ENCODE measurements around the gene MFSD6.
A peak's percentile ranks its signal among the peaks of the same experiment; 100 is the strongest.

Gene MFSD6

DNA sequence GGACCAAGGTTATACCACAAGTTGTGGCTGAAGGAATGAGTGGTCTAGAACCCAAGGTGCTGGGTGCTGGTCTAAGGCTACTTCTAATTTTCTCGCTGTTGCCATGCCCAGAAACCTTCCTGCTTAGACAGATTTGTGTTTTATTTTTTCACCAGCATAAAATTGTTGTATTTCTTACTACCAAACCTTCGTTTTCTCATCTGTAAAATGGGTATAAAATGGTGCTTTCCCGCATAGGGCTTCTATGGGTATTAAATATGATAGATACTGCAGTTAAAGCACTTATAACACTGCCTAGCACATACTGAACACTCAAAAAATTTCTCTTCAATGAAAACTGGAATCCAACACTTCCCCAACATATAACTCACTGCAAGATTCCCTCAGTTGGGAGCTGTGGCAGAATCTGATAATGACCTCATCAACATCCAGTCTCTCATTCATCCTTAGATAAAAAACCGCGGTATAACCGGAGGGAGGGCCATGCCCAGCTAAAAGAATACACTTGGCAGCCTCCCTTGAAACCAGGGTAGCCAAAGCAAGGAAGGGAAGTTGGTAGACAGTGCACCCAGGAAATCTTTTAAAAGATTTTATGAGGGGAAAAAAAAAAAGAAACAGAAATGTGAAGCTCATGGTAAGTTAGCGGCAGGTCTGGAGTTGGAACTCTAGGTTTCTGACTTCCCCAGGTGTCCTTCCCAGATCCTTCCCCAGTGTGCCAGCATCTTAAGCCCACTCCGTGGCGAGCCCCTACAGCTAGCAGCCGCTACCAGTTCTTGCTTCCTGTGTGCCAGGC is 125.2 kb downstream of the MFSD6 start:
- DNase-seq (ENCODE audit: low spot score) = peak; percentile 25

DNA sequence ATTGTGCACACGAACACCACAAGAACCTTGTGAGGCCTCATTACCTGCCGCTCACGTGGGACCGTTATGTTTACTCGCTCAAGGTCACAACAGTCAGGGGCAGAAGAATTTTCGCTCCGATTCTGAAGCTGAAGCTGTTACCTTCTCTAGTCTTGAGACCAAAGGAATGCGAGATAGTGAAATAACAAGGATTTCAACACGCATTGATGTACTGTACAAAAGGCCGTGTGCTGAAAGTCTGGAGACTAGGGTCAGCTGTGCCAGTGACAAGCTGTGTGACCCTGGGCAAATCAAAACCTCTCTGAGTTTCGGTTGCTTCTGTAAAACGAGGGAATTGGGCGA is 125.8 kb downstream of the MFSD6 start:
- DNase-seq (ENCODE audit: low spot score) = no peak

DNA sequence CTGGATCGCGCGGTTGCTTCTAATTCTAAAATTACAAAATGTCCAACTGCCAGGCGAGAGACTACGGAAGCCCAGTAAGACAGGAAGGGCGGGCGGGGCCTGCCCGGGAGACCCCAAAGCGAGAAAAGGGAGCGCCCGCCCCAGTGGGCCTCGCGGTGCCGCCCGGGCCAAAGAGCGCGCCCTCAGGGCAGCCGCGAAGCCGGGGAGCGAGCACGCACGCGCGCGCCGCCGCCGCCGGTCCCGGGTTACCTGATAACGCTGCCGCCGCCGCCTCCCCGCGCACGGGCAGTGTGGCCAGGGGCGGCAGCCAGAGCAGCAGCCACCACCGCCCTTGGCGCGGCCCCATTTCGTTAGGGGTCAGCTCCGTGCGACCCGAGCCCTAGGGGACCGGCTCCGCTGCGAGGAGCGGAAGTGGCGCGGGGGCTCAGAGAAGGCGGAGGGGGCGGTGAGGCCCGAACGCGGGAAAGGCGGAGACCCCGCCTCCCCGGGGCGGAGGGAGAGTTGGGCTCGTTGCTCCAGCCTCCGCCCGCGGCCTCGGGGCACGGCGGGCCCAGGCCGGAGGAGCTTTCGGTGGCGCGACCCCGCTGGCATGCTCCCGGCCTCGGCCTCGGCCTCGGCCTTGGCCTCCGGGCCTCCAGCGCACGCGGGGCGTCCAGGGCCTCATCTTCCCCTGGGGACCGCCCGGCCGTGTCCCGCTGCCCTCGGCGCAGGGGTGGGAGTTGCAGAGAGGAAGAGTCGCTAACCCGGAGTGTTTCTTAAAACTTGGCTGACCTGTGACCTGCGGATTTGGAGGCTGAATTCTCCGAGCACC is 126.4 kb downstream of the MFSD6 start, which contains the start of gene NEMP2:
Gene NEMP2 (minus strand): TSS at position 413 of the 811 bp plus-strand sequence. CDS start 67 bp downstream, at position 346.
- peak; percentile 77 for DNase-seq (ENCODE audit: low spot score)

DNA sequence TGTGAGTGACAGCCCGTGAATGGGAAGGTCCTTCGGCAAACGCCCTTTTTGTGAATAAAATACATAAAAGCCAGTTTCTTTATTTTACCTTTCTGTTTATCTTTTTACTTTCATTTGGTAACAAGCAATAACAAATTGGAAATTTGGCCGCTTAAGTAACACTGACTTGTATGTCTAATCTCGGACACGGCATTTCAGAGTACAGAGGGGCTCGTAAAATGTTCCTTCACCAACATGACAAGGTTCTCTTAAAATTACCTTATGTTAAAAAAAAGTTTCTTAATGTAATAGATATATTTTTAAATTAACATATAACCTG is 126.9 kb downstream of the MFSD6 start:
- DNase-seq (ENCODE audit: low spot score) = no peak

DNA sequence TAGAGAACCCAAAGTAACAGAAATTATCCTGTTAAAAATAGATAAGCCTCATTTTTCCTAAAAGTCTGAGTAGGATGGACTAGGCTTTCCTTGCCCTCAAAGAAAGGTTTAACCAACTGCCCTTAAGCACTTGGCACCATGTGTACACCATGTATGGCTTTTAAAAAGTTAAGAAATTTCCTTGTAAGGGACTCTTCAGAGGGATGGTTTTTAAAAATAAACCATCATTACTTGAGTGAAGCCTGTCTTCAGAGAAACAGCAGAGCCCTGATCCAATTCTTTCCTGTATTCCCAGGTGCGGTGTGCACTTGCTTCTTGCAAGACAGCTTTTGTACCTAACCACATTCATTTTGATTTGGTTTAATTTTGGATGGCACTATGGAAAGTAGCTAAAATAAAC is 127.4 kb downstream of the MFSD6 start:
- DNase-seq (ENCODE audit: low spot score) = no peak

DNA sequence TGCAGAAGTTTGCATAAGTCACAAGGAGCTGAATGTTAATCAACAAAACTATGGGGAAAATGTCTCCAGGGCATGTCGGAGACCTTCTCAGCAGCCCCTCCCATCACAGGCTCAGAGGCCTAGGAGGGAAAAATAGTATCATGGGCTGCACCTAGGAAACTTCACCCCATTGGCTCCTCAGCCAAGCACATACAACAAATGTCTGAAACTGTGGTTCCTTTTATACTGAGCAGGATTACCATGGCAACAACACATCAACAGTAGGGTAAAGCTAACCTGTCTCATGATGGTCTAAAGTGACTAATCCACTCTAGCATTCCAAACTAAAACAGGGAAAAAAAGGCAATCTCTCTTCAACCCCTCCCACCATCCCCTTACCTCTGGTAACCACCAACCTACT is 129.6 kb downstream of the MFSD6 start:
- peak; percentile 60 for DNase-seq (ENCODE audit: low spot score)

DNA sequence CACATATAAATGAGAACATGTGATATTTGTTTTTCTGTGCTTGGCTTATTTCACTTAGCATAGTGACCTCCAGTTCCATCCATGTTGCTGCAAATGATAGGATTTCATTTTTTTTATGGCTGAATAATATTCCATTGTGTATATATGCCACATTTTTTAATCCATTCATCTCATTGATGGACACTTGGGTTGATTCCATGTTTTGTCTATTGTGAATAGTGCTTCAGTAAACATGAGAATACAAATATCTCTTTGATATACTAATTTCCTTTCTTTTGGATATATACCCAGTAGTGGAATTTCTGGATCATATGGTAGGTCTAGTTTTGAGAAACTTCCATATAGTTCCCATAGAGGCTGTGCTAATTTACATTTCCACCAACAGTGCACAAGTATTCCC is 130.0 kb downstream of the MFSD6 start:
- no peak for DNase-seq (ENCODE audit: low spot score)

DNA sequence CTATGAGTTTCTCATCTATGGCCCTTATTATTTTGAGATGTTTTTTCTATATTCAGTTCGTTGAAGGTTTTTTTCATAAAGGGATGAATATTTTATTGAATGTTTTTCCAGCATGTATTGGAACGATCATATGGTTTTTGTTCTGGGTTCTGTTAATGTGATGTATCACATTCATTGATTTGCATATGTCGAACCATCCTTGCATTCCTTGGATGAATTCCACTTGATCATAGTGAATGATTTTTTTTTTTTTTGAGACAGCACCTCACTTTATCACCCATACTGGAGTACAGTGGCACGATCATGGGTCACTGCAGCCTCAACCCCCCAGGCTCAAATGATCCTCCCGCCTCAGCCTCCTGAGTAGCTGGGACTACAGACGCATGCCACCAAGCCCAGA is 131.9 kb downstream of the MFSD6 start:
- no peak for DNase-seq (ENCODE audit: low spot score)

DNA sequence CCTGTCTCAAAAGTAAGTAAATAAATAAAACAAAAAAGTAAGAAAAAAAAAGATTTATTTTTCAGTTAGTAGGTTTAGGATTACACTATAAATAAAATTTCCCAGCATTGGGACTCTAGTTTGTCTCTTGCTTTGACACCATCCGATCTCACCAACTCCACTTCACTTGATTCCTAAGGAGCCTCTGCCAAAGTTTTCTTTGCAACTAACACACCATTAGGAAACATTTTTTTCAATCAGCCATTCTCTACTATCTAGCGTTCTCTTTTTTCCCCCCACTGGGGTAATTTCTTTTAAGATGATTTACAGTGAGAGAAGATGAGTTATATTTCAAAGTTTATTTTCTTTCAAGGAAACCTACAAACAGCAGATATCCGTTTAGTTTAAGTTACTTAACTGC is 136.9 kb downstream of the MFSD6 start:
- no peak for DNase-seq (ENCODE audit: low spot score)

DNA sequence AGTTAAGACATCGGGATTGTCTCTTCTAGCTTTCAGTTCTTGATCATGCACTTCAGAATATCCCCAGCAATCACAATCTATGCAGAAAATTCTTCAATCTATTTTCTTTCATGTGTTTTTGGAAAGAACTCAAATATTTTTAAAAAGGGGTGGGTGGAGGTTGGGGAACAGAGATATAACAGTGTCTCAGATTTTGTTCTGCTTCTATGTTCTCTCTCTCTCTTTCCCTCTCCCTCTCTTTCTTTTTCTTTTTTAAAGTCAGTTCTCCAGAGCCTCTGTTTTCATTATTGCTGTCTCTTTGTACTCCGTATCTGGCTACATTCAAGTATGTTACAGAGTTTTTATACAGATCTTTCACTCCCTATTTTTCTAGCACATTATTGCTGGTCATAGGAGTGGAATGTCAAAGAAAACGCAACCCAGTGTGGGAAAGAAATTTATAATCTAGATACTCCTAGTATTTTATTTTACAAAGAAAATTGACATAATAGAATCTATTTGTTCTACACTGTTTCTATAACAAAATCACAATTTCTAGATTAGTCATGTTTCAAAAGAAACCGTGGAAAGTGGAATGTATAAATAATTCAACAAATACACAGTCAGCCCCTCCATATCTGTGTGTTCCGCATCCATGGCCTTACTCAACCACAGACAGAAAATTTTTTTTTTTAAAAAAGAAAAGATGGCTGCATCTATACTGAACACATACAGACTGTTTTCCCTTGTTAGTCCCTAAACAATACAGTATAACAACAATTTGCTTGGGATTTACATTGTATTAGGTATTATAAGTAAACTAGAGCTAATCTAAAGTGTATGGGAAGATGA is 137.6 kb downstream of the MFSD6 start:
- DNase-seq (ENCODE audit: low spot score) = no peak

DNA sequence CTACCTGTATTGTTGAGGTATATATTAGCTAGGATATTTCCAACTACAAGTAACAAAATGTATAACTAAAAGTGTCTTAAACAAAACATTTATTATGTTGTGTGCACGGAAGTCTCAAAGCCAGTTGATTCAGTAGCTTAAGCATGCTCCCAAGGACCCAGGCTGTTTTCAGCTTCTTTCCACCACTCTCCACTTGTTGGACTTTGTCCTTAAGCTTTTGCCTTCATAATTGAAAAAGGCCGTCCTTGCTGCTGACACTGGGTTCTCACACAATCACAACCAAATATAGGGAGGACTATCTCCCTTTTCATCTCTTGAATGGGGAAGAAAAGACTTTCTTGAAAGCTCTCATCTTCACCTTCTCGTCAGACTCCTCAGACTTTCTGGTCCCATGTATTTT is 138.6 kb downstream of the MFSD6 start:
- no peak for DNase-seq (ENCODE audit: low spot score)

DNA sequence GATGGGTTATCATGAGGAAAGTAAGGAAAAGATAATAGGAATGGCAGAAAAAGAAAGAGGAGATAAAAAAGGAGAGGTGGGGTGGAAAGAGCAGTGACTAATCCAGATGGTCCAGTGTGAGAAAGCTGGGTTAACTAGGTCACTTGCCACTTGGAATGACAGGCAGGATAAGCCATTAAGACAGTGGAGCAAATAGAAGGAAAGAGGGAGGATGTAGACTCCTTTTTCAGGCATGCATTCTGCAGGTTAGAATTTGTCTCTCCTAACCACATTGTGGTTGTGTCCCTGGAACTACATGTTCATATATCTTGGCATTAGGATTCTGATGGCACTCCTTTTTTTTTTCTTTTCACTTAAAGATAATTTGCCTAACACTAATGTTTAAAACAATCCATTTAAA is 139.7 kb downstream of the MFSD6 start:
- DNase-seq (ENCODE audit: low spot score) = peak; percentile 33

DNA sequence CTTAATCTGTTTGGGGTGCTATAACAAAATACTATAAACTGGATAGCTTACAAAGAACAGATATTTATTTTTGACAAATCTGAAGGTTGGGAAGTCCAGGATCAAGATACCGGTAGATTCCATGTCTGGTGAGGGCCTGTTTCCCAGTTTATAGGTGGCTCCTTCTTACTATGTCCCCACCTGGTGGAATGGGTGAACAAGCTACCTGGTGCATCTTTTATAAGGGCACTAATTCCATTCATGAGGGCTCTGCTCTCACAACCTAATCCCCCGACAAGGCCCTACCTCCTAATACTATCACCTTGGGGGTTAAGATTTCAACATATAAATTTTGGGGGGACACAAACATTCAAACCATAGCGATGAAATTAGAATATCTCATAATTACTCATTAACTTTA is 142.0 kb downstream of the MFSD6 start:
- DNase-seq (ENCODE audit: low spot score) = no peak

Measured in kidney tubule cell (primary cell).